Pancreas (tissue), 10 donors: ENCODE results near the gene COX7C. TPM values are rescaled to one million over a fixed set of nuclear protein-coding genes. Genes with fewer than 3 reads are reported as not detected.
"Not testable (repeated sequence)": the region's sequence is repeated elsewhere in the genome, so short reads cannot be mapped to it uniquely, and the experiment has no call there.

Experiments
- ATAC-seq, 4 donors: fragments of 200-7000 bp; cut with Tn5 transposase; one replicate each; pipeline versions ENCODE4 v1.8.0 to v1.9.1; 2020; ENCODE audit warnings: mild to moderate bottlenecking in 4 of 4, moderate library complexity in 4 of 4
- DNase-seq, 6 donors: peaks; one replicate each; pipeline ENCODE4 v3.0.0-alpha.2; 2020
- FAIRE-seq: peaks from 2 replicates; lab custom pipeline; 2012; peaks lifted over from hg19 to GRCh38; lab: Jason Lieb, UNC
- H3K27ac ChIP-seq, 4 donors: fragments of 200-600 bp; sonication (generic); 1 replicate in 3 of 4; 2 replicates in 1 of 4; pipeline versions ENCODE4 v1.5.0 to v1.8.0; 2020
- H3K27me3 ChIP-seq, 4 donors: fragments of 200-600 bp; one replicate each; pipeline ENCODE4 v1.8.0; 2021
- H3K36me3 ChIP-seq, 3 donors: fragments of 200-600 bp; sonication (generic) in 1 of 3; one replicate each; pipeline versions ENCODE4 v1.5.0 to v1.8.0; 2020 to 2021
- H3K4me1 ChIP-seq, 3 donors: fragments of 200-600 bp; one replicate each; pipeline ENCODE4 v1.8.0; 2021
- H3K4me3 ChIP-seq, 4 donors: fragments of 200-600 bp; sonication (generic) in 2 of 4; one replicate each; pipeline versions ENCODE4 v1.5.0 to v1.8.0; 2020 to 2021
- H3K9me3 ChIP-seq, 4 donors: fragments of 200-600 bp; one replicate each; pipeline ENCODE4 v1.8.0; 2021
- CTCF ChIP-seq, 4 donors: fragments of 200-600 bp; sonication (generic) in 3 of 4; IDR thresholded peaks; one replicate each; pipeline versions ENCODE4 v1.5.0 to v1.8.0; 2021; ENCODE audit warnings: antibody characterized with exemption in 4 of 4
- WGBS, 2 donors: extraction: QIAGEN DNeasy Blood & Tissue Kit; methylation state at CpG; one replicate each; pipeline ENCODE4 v1.1.7; 2013; 5-methylcytosine and 5-hydroxymethylcytosine counted together
- intact Hi-C, 3 donors: fragments of 100-400 bp; cut with DNase I; formaldehyde crosslinking; loops; one replicate each; pipeline versions ENCODE4 v1.11.1 to v1.14.2; 2022
- polyA plus RNA-seq, 2 donors: library from polyadenylated mRNA; stranded (reverse); fragments of 200-250 nt; gene quantifications; one replicate each; pipeline ENCODE4 v1.2.3, GENCODE V29; 2013
- total RNA-seq, 6 donors: library from RNA; stranded (reverse); fragmentation: NEBNext Ultra II Directional in 4 of 6; extraction: Animal tissue kit (Norgen Biotek cat#: 25700) in 4 of 6; gene quantifications; one replicate each; pipeline versions ENCODE4 v1.2.1 to v1.2.4, GENCODE V29; 2021 to 2023
- donor health status: healthy with polysubstance abuse.
- donor health status: DM: no; HTN: no; CAD: no; lungs with moderate emphysema.
- donor health status: DM: no; HTN: no; CAD: no.
- donor health status: control.
- donor health status: control.
- donor health status: Bipolar disorder and iron deficiency.
- donor health status: DM: yes; HTN: yes; CAD: no.
- donor health status: DM: no; HTN: no; CAD: no.
- donor health status: DM: no; HTN: no; CAD: no.
- donor health status: DM: yes; HTN: yes; CAD: no.

COX7C gene
- total and polyA plus RNA-seq, 8 donors = 181 to 521 (median 266) TPM

- ATAC-seq (no peak), FAIRE-seq (no peak), DNase-seq (no peak)
- 91 to 100% methylated on average over 3 of the region's 3 CpGs for WGBS, 2 donors
- no peaks in the 10 kb centered on the region for H3K9me3 ChIP-seq
- no peaks in the 10 kb centered on the region for H3K27me3 ChIP-seq
- H3K4me3 ChIP-seq = no peak overlapping the region
- peaks cover 0 to 9% (median 4%) of the 10 kb centered on the region in 3 donors for H3K4me1 ChIP-seq
- intact Hi-C loops = no loop called here
- H3K27ac ChIP-seq = no peak overlapping the region
- no peak for TF ChIP-seq CTCF (IDR thresholded peaks at IDR 0.05)
- no peaks in the 10 kb centered on the region for H3K36me3 ChIP-seq
Measured at GRCh38 chr5:86644843-86645242, 27.1 kb downstream of the COX7C start.

- intact Hi-C loops = no loop called here
- no peak for TF ChIP-seq CTCF (IDR thresholded peaks at IDR 0.05)
- H3K27me3 ChIP-seq = no peaks in the 10 kb centered on the region
- DNase-seq (no peak), FAIRE-seq (no peak), ATAC-seq (no peak)
- H3K9me3 ChIP-seq = no peaks in the 10 kb centered on the region
- H3K36me3 ChIP-seq = no peaks in the 10 kb centered on the region
- H3K4me3 ChIP-seq = no peak overlapping the region
- peaks cover 0 to 3% (median under 1%) of the 10 kb centered on the region in 3 donors for H3K4me1 ChIP-seq
- no peak overlapping the region for H3K27ac ChIP-seq
Measured at GRCh38 chr5:86645885-86646284, 28.1 kb downstream of the COX7C start.

GRCh38 chr5:86646671-86647070, 28.9 kb downstream of the COX7C start:
- no peaks in the 10 kb centered on the region for H3K27me3 ChIP-seq
- H3K27ac ChIP-seq = no peak overlapping the region
- no peak for TF ChIP-seq CTCF (IDR thresholded peaks at IDR 0.05)
- no peaks in the 10 kb centered on the region for H3K9me3 ChIP-seq
- H3K4me3 ChIP-seq = no peak overlapping the region
- H3K4me1 ChIP-seq = no peaks in the 10 kb centered on the region
- no peak for ATAC-seq
- WGBS, 2 donors = 54 to 65% methylated on average over 1 of the region's 1 CpG
- no peaks in the 10 kb centered on the region for H3K36me3 ChIP-seq
- intact Hi-C loops = no loop called here
- no peak for DNase-seq
- FAIRE-seq = no peak

GRCh38 chr5:86649832-86650505, 32.2 kb downstream of the COX7C start:
- ATAC-seq (no peak), FAIRE-seq (no peak), DNase-seq (no peak)
- no peak for TF ChIP-seq CTCF (IDR thresholded peaks at IDR 0.05)
- Histone ChIP-seq H3K4me3 (no peak overlapping the region), H3K36me3 (no peaks in the 10 kb centered on the region), H3K27ac (no peak overlapping the region), H3K4me1 (no peaks in the 10 kb centered on the region), H3K9me3 (no peaks in the 10 kb centered on the region), H3K27me3 (no peaks in the 10 kb centered on the region)
- 60 to 82% methylated on average over 3 of the region's 3 CpGs for WGBS, 2 donors
- intact Hi-C loops = no loop called here

GRCh38 chr5:86660771-86661170, 43.0 kb downstream of the COX7C start:
- WGBS, 2 donors = 67 to 81% methylated on average over 2 of the region's 2 CpGs
- DNase-seq, H3K36me3 ChIP-seq, H3K9me3 ChIP-seq, intact Hi-C loops, H3K27me3 ChIP-seq, FAIRE-seq, ATAC-seq, H3K27ac ChIP-seq, H3K4me3 ChIP-seq, H3K4me1 ChIP-seq: not testable (repeated sequence)
